IMR-90 (cell line): Measurements from ENCODE around the gene HNRNPM. TPM values are rescaled to one million over a fixed set of nuclear protein-coding genes. Genes with fewer than 3 reads are reported as not detected.

Source experiments
- ATAC-seq: fragments of 200-7000 bp; cut with Tn5 transposase; 2 replicates; pipeline ENCODE4 v1.9.1; 2020; ENCODE audit warnings: low read depth, mild to moderate bottlenecking, moderate library complexity
- BruUV-seq: library from RNA; stranded (reverse); fragments of 400-500 nt; replicated peaks from 2 replicates; lab custom pipeline; 2021; lab: Mats Ljungman, UMichigan
- CTCF ChIA-PET: fragments of 300-600 bp; formaldehyde crosslinking; extraction: SDS; loops from one replicate; lab custom pipeline; 2021; ENCODE audit warnings: antibody characterized with exemption; lab: Yijun Ruan, JAX
- POLR2A ChIA-PET: fragments of 300-600 bp; sonication (Branson Sonifier 250); formaldehyde crosslinking; loops from one replicate; lab custom pipeline; 2022; ENCODE audit warnings: antibody characterized with exemption; ENCODE audit not compliant: unreplicated experiment; lab: Charles Lee
- DNase-seq: peaks from one replicate; pipeline ENCODE4 v3.0.0; 2013
- H2AFZ ChIP-seq: replicated peaks from 2 replicates; pipeline ENCODE3; 2013; ENCODE audit warnings: low read length, mild to moderate bottlenecking; ENCODE audit not compliant: poor library complexity
- H2AK5ac ChIP-seq: 2 replicates; pipeline ENCODE4 v1.6.1; 2013; ENCODE audit warnings: low read depth, low read length, inconsistent platforms
- H2AK9ac ChIP-seq: replicated peaks from 2 replicates; pipeline ENCODE3; 2013; ENCODE audit warnings: mild to moderate bottlenecking, low read depth, low read length, moderate library complexity; ENCODE audit not compliant: poor library complexity
- H2BK120ac ChIP-seq: 2 replicates; pipeline ENCODE4 v1.6.1; 2013; ENCODE audit warnings: low read depth, low read length, inconsistent platforms
- H2BK15ac ChIP-seq: 3 replicates; pipeline ENCODE4 v1.6.1; 2013; ENCODE audit warnings: low read depth, low read length, inconsistent platforms
- H2BK20ac ChIP-seq: 2 replicates; pipeline ENCODE4 v1.6.1; 2013; ENCODE audit warnings: low read depth, mild to moderate bottlenecking, inconsistent platforms, low read length, moderate library complexity
- H2BK5ac ChIP-seq: 2 replicates; pipeline ENCODE4 v1.6.1; 2013; ENCODE audit warnings: mild to moderate bottlenecking, low read depth, low read length, inconsistent platforms; ENCODE audit not compliant: poor library complexity, severe bottlenecking
- H3K14ac ChIP-seq: replicated peaks from 2 replicates; pipeline ENCODE4 v1.6.1; 2013; ENCODE audit warnings: low read depth, low read length, inconsistent platforms
- H3K18ac ChIP-seq: 2 replicates; pipeline ENCODE4 v1.6.1; 2013; ENCODE audit warnings: low read depth, low read length, control low read depth
- H3K23ac ChIP-seq: 2 replicates; pipeline ENCODE4 v1.6.1; 2013; ENCODE audit warnings: low read depth, low read length, inconsistent platforms
- H3K27ac ChIP-seq: 2 replicates; pipeline ENCODE4 v1.5.1; 2013; ENCODE audit warnings: mild to moderate bottlenecking, control low read depth, low read length; ENCODE audit not compliant: insufficient read depth
- H3K27me3 ChIP-seq: 2 replicates; pipeline ENCODE4 v1.6.1; 2013; ENCODE audit warnings: low read length; ENCODE audit not compliant: control insufficient read depth, insufficient read depth
- H3K36me3 ChIP-seq: 2 replicates; pipeline ENCODE4 v1.6.1; 2013; ENCODE audit warnings: low read length, mixed read lengths; ENCODE audit not compliant: control insufficient read depth, insufficient read depth
- H3K4ac ChIP-seq: 2 replicates; pipeline ENCODE4 v1.6.1; 2013; ENCODE audit warnings: low read depth, low read length, inconsistent platforms
- H3K4me1 ChIP-seq: 2 replicates; pipeline ENCODE4 v1.6.1; 2013; ENCODE audit warnings: low read length, mixed read lengths; ENCODE audit not compliant: control insufficient read depth, insufficient read depth
- H3K4me2 ChIP-seq: 2 replicates; pipeline ENCODE4 v1.6.1; 2013; ENCODE audit warnings: low read depth, mild to moderate bottlenecking, control low read depth, low read length, moderate library complexity
- H3K4me3 ChIP-seq: 2 replicates; pipeline ENCODE4 v1.5.1; 2013; ENCODE audit warnings: low read depth, mild to moderate bottlenecking, control low read depth, low read length, moderate library complexity; ENCODE audit not compliant: insufficient read depth
- H3K56ac ChIP-seq: 2 replicates; pipeline ENCODE4 v1.6.1; 2013; ENCODE audit warnings: low read length, inconsistent platforms; ENCODE audit not compliant: insufficient read depth; ENCODE audit errors: extremely low read depth
- H3K79me1 ChIP-seq, 2 experiments: 2 replicates each; pipeline ENCODE4 v1.6.1; 2013; ENCODE audit warnings: low read length in 2 of 2, inconsistent platforms in 1 of 2, low read depth in 1 of 2
- H3K9ac ChIP-seq: 2 replicates; pipeline ENCODE4 v1.6.1; 2013; ENCODE audit warnings: low read depth, low read length, control low read depth
- H3K9me1 ChIP-seq: 2 replicates; pipeline ENCODE4 v1.6.1; 2013; ENCODE audit warnings: low read length, inconsistent platforms; ENCODE audit not compliant: insufficient read depth
- H3K9me3 ChIP-seq: 2 replicates; pipeline ENCODE4 v1.6.1; 2013; ENCODE audit warnings: low read length; ENCODE audit not compliant: control insufficient read depth, insufficient read depth
- H4K20me1 ChIP-seq: 2 replicates; pipeline ENCODE4 v1.6.1; 2013; ENCODE audit warnings: low read length, inconsistent platforms; ENCODE audit not compliant: insufficient read depth
- H4K5ac ChIP-seq: 2 replicates; pipeline ENCODE4 v1.6.1; 2013; ENCODE audit warnings: mild to moderate bottlenecking, low read depth, low read length, control low read depth
- H4K8ac ChIP-seq, 2 experiments: 2 replicates each; pipeline ENCODE4 v1.6.1; 2013; ENCODE audit warnings: low read depth in 2 of 2, low read length in 2 of 2, control low read depth in 1 of 2, inconsistent platforms in 1 of 2
- H4K91ac ChIP-seq: 2 replicates; pipeline ENCODE4 v1.6.1; 2013; ENCODE audit warnings: low read depth, low read length, inconsistent platforms; ENCODE audit not compliant: insufficient read depth
- BHLHE40 ChIP-seq: fragments of 150-350 bp; IDR thresholded peaks from 2 replicates; pipeline ENCODE4 v1.6.1; 2016; ENCODE audit warnings: mild to moderate bottlenecking, low read depth, low read length
- CEBPB ChIP-seq: IDR thresholded peaks from 2 replicates; pipeline ENCODE4 v1.6.1; 2012; ENCODE audit warnings: low read depth, low read length, improper control_type of control experiment
- FOS ChIP-seq: fragments of 150-350 bp; IDR thresholded peaks from 2 replicates; pipeline ENCODE4 v1.6.1; 2016; ENCODE audit warnings: low read depth, low read length
- MAFK ChIP-seq: IDR thresholded peaks from 2 replicates; pipeline ENCODE4 v1.6.1; 2012; ENCODE audit warnings: low read depth, low read length, improper control_type of control experiment
- POLR2A ChIP-seq: IDR thresholded peaks from 2 replicates; pipeline ENCODE4 v1.6.1; 2012; ENCODE audit warnings: mild to moderate bottlenecking, low read depth, low read length
- RCOR1 ChIP-seq: IDR thresholded peaks from 2 replicates; pipeline ENCODE4 v1.6.1; 2012; ENCODE audit warnings: mild to moderate bottlenecking, low read length, improper control_type of control experiment; ENCODE audit not compliant: insufficient replicate concordance
- RFX5 ChIP-seq: IDR thresholded peaks from 2 replicates; pipeline ENCODE4 v1.8.0; 2012; ENCODE audit warnings: low read depth, mild to moderate bottlenecking, low read length, moderate library complexity
- SMC3 ChIP-seq: fragments of 150-350 bp; IDR thresholded peaks from 2 replicates; pipeline ENCODE4 v1.6.1; 2016; ENCODE audit warnings: low read depth, mild to moderate bottlenecking, antibody characterized with exemption, low read length, moderate library complexity
- WGBS, 2 experiments: methylation state at CpG; one replicate each; pipeline versions ENCODE4 v1.1.5 to v1.1.7; 2013; ENCODE audit warnings: missing lambda C conversion rate in 2 of 2; ENCODE audit not compliant: insufficient read length in 1 of 2; ENCODE audit errors: extremely low coverage in 2 of 2; 5-methylcytosine and 5-hydroxymethylcytosine counted together
- dilution Hi-C: fragments of 300-500 bp; cut with HindIII; formaldehyde crosslinking; loops from one replicate; pipeline ENCODE4 v1.14.3; 2018; ENCODE audit warnings: low sequenced_read_pairs; ENCODE audit not compliant: unreplicated experiment
- in situ Hi-C: fragments of 300-500 bp; cut with MboI; formaldehyde crosslinking; loops from 3 replicates; pipeline ENCODE4 v1.14.3; 2019; ENCODE audit warnings: low sequenced_read_pairs, inconsistent platforms, mixed read lengths
- intact Hi-C: fragments of 100-400 bp; cut with micrococcal nuclease; formaldehyde crosslinking; loops from 2 replicates; pipeline ENCODE4 v1.10.0; 2022
- polyA plus RNA-seq, 3 experiments: library from polyadenylated mRNA; depleted of rRNA; stranded (reverse); fragments of >200 nt; gene quantifications; 2 replicates each; pipeline ENCODE4 v1.2.3, GENCODE V29; 2012; ENCODE audit warnings: low replicate concordance in 1 of 3
- total RNA-seq: library from RNA; depleted of rRNA; stranded (reverse); fragments of >200 nt; gene quantifications from 2 replicates; pipeline ENCODE4 v1.2.3, GENCODE V29; 2012
- TF ChIP-seq, protein P1 (sequence below): conservative IDR thresholded peaks from 2 replicates; pipeline ENCODE4 v1.5.1; 2012; ENCODE audit warnings: mild to moderate bottlenecking, low read depth, low read length, improper control_type of control experiment
- TF ChIP-seq, protein P2 (sequence below): fragments of 150-350 bp; IDR thresholded peaks from 2 replicates; pipeline ENCODE4 v1.6.1; 2017; ENCODE audit warnings: mild to moderate bottlenecking, antibody characterized with exemption, low read length, low read depth

The HNRNPM gene
- total and polyA plus RNA-seq, 2 of the 4 experiments (the other 2 are of a cell fraction): 75.6 to 197 TPM

DNA sequence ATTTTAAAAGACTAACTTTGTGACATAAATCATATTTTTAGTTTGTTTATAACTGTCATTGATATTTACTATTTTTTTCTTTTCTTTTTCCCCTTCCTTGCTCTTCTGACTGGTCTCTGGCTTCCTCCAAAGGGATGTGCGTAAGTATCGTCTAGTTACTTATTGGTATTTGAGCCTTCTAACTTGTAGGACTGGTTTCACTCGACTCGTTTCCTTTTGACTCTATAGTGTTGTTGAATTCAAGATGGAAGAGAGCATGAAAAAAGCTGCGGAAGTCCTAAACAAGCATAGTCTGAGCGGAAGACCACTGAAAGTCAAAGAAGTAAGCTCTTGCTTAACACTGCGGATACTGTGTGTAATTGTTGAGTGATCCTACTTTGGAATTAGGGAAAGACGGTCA is 18.6 kb downstream of the HNRNPM start:
- H2BK15ac ChIP-seq: no peak overlapping the region
- DNase-seq (no peak), ATAC-seq (no peak)
- H4K8ac ChIP-seq: no peak overlapping the region
- CTCF ChIA-PET: interaction anchor here (0.6 kb wide), 1 partner anchor 50 kb away, joined by 3 read pairs; the partner anchor contains the start of gene MARCHF2
- in situ Hi-C loops (no loop called here), dilution Hi-C loops (no loop called here), intact Hi-C loops (no loop called here)
- WGBS, 2 experiments: 95% methylated on average over 4 of the region's 8 CpGs; no CpG with 5 or more reads in 1 of the 2 experiments
- no peak overlapping the region for H3K27ac ChIP-seq
- H3K79me1 ChIP-seq: peaks cover 33 to 87% of the 10 kb centered on the region in 2 experiments
- no peak overlapping the region for H3K56ac ChIP-seq
- no peak overlapping the region for H3K4me2 ChIP-seq
- peaks cover 92% of the 10 kb centered on the region for H4K20me1 ChIP-seq
- BruUV-seq: no TSS peak
- peaks cover 36% of the 10 kb centered on the region for H3K4me1 ChIP-seq
- H2BK5ac ChIP-seq: no peak overlapping the region
- no peak overlapping the region for H3K14ac ChIP-seq
- H2BK120ac ChIP-seq: no peak overlapping the region
- H3K9ac ChIP-seq: no peak overlapping the region
- no peak overlapping the region for H3K18ac ChIP-seq
- H3K9me1 ChIP-seq: peaks cover 33% of the 10 kb centered on the region
- peak overlapping the region; percentile 13; the same call in 1 of the 2 replicates for H2AK5ac ChIP-seq
- no peak overlapping the region for H3K23ac ChIP-seq
- H2AFZ ChIP-seq: no peak overlapping the region
- H3K27me3 ChIP-seq: no peaks in the 10 kb centered on the region
- H4K5ac ChIP-seq: no peak overlapping the region
- POLR2A ChIA-PET: no interaction called here
- no peak overlapping the region for H2BK20ac ChIP-seq
- no peak overlapping the region for H2AK9ac ChIP-seq
- H3K4ac ChIP-seq: no peak overlapping the region
- H3K9me3 ChIP-seq: no peaks in the 10 kb centered on the region
- TF ChIP-seq MAFK (no peak), RCOR1 (no peak), FOS (no peak), CEBPB (no peak), BHLHE40 (no peak), POLR2A (no peak), SMC3 (no peak), RFX5 (no peak)
- TF ChIP-seq, protein P1, sequence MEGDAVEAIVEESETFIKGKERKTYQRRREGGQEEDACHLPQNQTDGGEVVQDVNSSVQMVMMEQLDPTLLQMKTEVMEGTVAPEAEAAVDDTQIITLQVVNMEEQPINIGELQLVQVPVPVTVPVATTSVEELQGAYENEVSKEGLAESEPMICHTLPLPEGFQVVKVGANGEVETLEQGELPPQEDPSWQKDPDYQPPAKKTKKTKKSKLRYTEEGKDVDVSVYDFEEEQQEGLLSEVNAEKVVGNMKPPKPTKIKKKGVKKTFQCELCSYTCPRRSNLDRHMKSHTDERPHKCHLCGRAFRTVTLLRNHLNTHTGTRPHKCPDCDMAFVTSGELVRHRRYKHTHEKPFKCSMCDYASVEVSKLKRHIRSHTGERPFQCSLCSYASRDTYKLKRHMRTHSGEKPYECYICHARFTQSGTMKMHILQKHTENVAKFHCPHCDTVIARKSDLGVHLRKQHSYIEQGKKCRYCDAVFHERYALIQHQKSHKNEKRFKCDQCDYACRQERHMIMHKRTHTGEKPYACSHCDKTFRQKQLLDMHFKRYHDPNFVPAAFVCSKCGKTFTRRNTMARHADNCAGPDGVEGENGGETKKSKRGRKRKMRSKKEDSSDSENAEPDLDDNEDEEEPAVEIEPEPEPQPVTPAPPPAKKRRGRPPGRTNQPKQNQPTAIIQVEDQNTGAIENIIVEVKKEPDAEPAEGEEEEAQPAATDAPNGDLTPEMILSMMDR: no peak
- TF ChIP-seq, protein P2, sequence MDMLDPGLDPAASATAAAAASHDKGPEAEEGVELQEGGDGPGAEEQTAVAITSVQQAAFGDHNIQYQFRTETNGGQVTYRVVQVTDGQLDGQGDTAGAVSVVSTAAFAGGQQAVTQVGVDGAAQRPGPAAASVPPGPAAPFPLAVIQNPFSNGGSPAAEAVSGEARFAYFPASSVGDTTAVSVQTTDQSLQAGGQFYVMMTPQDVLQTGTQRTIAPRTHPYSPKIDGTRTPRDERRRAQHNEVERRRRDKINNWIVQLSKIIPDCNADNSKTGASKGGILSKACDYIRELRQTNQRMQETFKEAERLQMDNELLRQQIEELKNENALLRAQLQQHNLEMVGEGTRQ: no peak
- H3K36me3 ChIP-seq: peaks cover 35% of the 10 kb centered on the region
- no peak overlapping the region for H4K91ac ChIP-seq
- no peak overlapping the region for H3K4me3 ChIP-seq
